Adrenal gland (tissue), 5 donors: ENCODE results near the gene HIVEP3.

Experiments
- POLR2A ChIP-seq, 2 donors: fragments of 450-650 bp; IDR thresholded peaks; one replicate each; pipeline ENCODE4 v1.6.1; 2017; ENCODE audit warnings: antibody characterized with exemption in 2 of 2, mild to moderate bottlenecking in 2 of 2, moderate library complexity in 1 of 2
- TF ChIP-seq, protein P1 (sequence below), 6 experiments: fragments of 450-650 bp in 4 of 6; fragments of 200-600 bp in 2 of 6; sonication (generic) in 1 of 6; IDR thresholded peaks; 1 replicate in 5 of 6; 2 replicates in 1 of 6; pipeline versions ENCODE4 v1.5.1 to v1.8.0; 2016 to 2021; ENCODE audit warnings: antibody characterized with exemption in 6 of 6, mild to moderate bottlenecking in 2 of 6, moderate library complexity in 1 of 6
- donor health status: DM: no; HTN: no; CAD: no.

DNA sequence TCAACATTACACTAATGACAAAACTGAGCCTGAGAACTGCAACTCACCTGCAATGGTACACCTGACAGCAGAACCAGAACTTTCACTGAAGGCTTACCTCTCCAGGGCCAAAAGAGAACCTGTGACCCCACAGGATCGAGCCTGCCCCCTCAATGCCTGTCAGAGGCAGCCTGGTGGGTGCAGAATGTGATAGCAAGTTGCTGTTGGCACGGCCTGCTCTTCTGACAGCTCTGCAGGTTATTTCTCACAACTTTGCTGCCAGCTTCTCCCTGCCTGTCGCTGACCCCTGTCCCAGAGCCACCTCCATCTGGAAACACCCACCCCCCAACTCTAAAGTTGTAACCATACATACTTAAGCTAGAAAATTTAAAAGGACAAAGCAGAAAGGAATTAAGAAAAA lies 35.2 kb downstream of the HIVEP3 start:
- TF ChIP-seq, protein P1, sequence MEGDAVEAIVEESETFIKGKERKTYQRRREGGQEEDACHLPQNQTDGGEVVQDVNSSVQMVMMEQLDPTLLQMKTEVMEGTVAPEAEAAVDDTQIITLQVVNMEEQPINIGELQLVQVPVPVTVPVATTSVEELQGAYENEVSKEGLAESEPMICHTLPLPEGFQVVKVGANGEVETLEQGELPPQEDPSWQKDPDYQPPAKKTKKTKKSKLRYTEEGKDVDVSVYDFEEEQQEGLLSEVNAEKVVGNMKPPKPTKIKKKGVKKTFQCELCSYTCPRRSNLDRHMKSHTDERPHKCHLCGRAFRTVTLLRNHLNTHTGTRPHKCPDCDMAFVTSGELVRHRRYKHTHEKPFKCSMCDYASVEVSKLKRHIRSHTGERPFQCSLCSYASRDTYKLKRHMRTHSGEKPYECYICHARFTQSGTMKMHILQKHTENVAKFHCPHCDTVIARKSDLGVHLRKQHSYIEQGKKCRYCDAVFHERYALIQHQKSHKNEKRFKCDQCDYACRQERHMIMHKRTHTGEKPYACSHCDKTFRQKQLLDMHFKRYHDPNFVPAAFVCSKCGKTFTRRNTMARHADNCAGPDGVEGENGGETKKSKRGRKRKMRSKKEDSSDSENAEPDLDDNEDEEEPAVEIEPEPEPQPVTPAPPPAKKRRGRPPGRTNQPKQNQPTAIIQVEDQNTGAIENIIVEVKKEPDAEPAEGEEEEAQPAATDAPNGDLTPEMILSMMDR (IDR thresholded peaks at IDR 0.05) = no peak
- no peak for TF ChIP-seq POLR2A (IDR thresholded peaks at IDR 0.05)
